Measurements from ENCODE around the gene CNTNAP2. TPM values are rescaled to one million over a fixed set of nuclear protein-coding genes. Genes with fewer than 3 reads are reported as not detected.

The CNTNAP2 gene
- total RNA-seq, 4 donors from 2014 or later = 0.42 to 0.71 TPM; not detected in 2

GRCh38 chr7:148156233-148156632 lies 2039.6 kb downstream of the CNTNAP2 start:
- 83 to 88% methylated on average over 6 of the region's 6 CpGs for WGBS, 2 donors
- no peak for DNase-seq (ENCODE audit: low spot score in 2 of 2)
- no peak overlapping the region for H3K4me3 ChIP-seq (ENCODE audit: low read depth, poor library complexity, severe bottlenecking)
- intact Hi-C loops (cut with DNase I; ENCODE audit: low total_unique reads) = no loop called here
- TF ChIP-seq POLR2A (IDR thresholded peaks at IDR 0.05) (no peak), CTCF (IDR thresholded peaks at IDR 0.05) (no peak)

- no peak for DNase-seq (ENCODE audit: low spot score in 2 of 2)
- 73 to 81% methylated on average over 4 of the region's 4 CpGs for WGBS, 2 donors
- TF ChIP-seq POLR2A (IDR thresholded peaks at IDR 0.05) (no peak), CTCF (IDR thresholded peaks at IDR 0.05) (no peak)
- intact Hi-C loops (cut with DNase I; ENCODE audit: low total_unique reads) = no loop called here
- no peak overlapping the region for H3K4me3 ChIP-seq (ENCODE audit: low read depth, poor library complexity, severe bottlenecking)
Observed at GRCh38 chr7:148159331-148159730, 2042.7 kb downstream of the CNTNAP2 start.

- TF ChIP-seq CTCF (IDR thresholded peaks at IDR 0.05) (no peak), POLR2A (IDR thresholded peaks at IDR 0.05) (no peak)
- WGBS, 2 donors = 77 to 83% methylated on average over 4 of the region's 4 CpGs
Observed at GRCh38 chr7:148161776-148162175, 2045.2 kb downstream of the CNTNAP2 start.

GRCh38 chr7:148162808-148163207 lies 2046.2 kb downstream of the CNTNAP2 start:
- DNase-seq (ENCODE audit: low spot score in 2 of 2) = no peak
- 45 to 55% methylated on average over 4 of the region's 4 CpGs for WGBS, 2 donors
- intact Hi-C loops (cut with DNase I; ENCODE audit: low total_unique reads) = no loop called here

More at GRCh38 chr7:148161776-148162175, 2045.2 kb downstream of the CNTNAP2 start:
- DNase-seq (ENCODE audit: low spot score in 2 of 2) = no peak
- no peak overlapping the region for H3K4me3 ChIP-seq (ENCODE audit: low read depth, poor library complexity, severe bottlenecking)
- intact Hi-C loops (cut with DNase I; ENCODE audit: low total_unique reads) = no loop called here

GRCh38 chr7:148163246-148163645 lies 2046.6 kb downstream of the CNTNAP2 start:
- no peak overlapping the region for H3K4me3 ChIP-seq (ENCODE audit: low read depth, poor library complexity, severe bottlenecking)
- intact Hi-C loops (cut with DNase I; ENCODE audit: low total_unique reads) = no loop called here
- DNase-seq (ENCODE audit: low spot score in 2 of 2) = no peak
- TF ChIP-seq CTCF (IDR thresholded peaks at IDR 0.05) (no peak), POLR2A (IDR thresholded peaks at IDR 0.05) (no peak)
- WGBS, 2 donors = 59 to 65% methylated on average over 1 of the region's 1 CpG

More at GRCh38 chr7:148162808-148163207, 2046.2 kb downstream of the CNTNAP2 start:
- TF ChIP-seq POLR2A (IDR thresholded peaks at IDR 0.05) (no peak), CTCF (IDR thresholded peaks at IDR 0.05) (no peak)
- H3K4me3 ChIP-seq (ENCODE audit: low read depth, poor library complexity, severe bottlenecking) = no peak overlapping the region

GRCh38 chr7:148172920-148173319 lies 2056.3 kb downstream of the CNTNAP2 start:
- intact Hi-C loops (cut with DNase I; ENCODE audit: low total_unique reads) = no loop called here
- WGBS, 2 donors = 86 to 89% methylated on average over 1 of the region's 1 CpG
- TF ChIP-seq POLR2A (IDR thresholded peaks at IDR 0.05) (no peak), CTCF (IDR thresholded peaks at IDR 0.05) (no peak)
- DNase-seq (ENCODE audit: low spot score in 2 of 2) = no peak
- no peak overlapping the region for H3K4me3 ChIP-seq (ENCODE audit: low read depth, poor library complexity, severe bottlenecking)

Measured in lower leg skin (tissue), 4 donors.